Activated CD8-positive, alpha-beta memory T cell treated with anti-CD3 and anti-CD28 coated beads for 24 hours (primary cell): ENCODE measurements around the gene REEP1.
"Not testable (repeated sequence)": the region's sequence is repeated elsewhere in the genome, so short reads cannot be mapped to it uniquely, and the experiment has no call there.

Source experiments
- DNase-seq: peaks from one replicate; pipeline ENCODE4 v3.0.0-alpha.2; 2020

Gene REEP1

GRCh38 chr2:86345783-86346370 lies 8.5 kb upstream of the REEP1 start:
- not testable (repeated sequence) for DNase-seq

GRCh38 chr2:86344404-86344803 lies 7.0 kb upstream of the REEP1 start:
- DNase-seq, result no peak

- DNase-seq, result no peak
Observed at GRCh38 chr2:86342488-86342887, 5.1 kb upstream of the REEP1 start.

GRCh38 chr2:86341470-86341869 lies 4.0 kb upstream of the REEP1 start:
- no peak for DNase-seq

- peak; percentile 46 for DNase-seq
Observed at GRCh38 chr2:86338778-86339295, 1.4 kb upstream of the REEP1 start.

GRCh38 chr2:86336675-86337243 lies 667 bp downstream of the REEP1 start:
- DNase-seq, result peak; percentile 61

GRCh38 chr2:86335865-86336674 lies 1.4 kb downstream of the REEP1 start:
- no peak for DNase-seq

- no peak for DNase-seq
Observed at GRCh38 chr2:86333378-86333777, 4.0 kb downstream of the REEP1 start.

GRCh38 chr2:86332654-86333053 lies 4.8 kb downstream of the REEP1 start:
- DNase-seq, result no peak

GRCh38 chr2:86331384-86331783 lies 6.0 kb downstream of the REEP1 start:
- DNase-seq, result no peak

GRCh38 chr2:86330001-86330400 lies 7.4 kb downstream of the REEP1 start:
- no peak for DNase-seq

GRCh38 chr2:86323273-86324021 lies 14.0 kb downstream of the REEP1 start:
- peak; percentile 24 for DNase-seq

- DNase-seq, result no peak
Observed at GRCh38 chr2:86319700-86320580, 17.5 kb downstream of the REEP1 start.

GRCh38 chr2:86315084-86315483 lies 22.3 kb downstream of the REEP1 start:
- no peak for DNase-seq

GRCh38 chr2:86314125-86314524 lies 23.3 kb downstream of the REEP1 start:
- no peak for DNase-seq

GRCh38 chr2:86313341-86313740 lies 24.1 kb downstream of the REEP1 start:
- DNase-seq, result no peak

GRCh38 chr2:86311879-86312278 lies 25.5 kb downstream of the REEP1 start:
- DNase-seq, result no peak

GRCh38 chr2:86309966-86310365 lies 27.5 kb downstream of the REEP1 start:
- no peak for DNase-seq

GRCh38 chr2:86308984-86309695 lies 28.3 kb downstream of the REEP1 start:
- no peak for DNase-seq

- DNase-seq, result no peak
Observed at GRCh38 chr2:86308356-86308755, 29.1 kb downstream of the REEP1 start.

- no peak for DNase-seq
Observed at GRCh38 chr2:86307431-86307830, 30.0 kb downstream of the REEP1 start.

- DNase-seq, result no peak
Observed at GRCh38 chr2:86305915-86306254, 31.5 kb downstream of the REEP1 start.
